ENCODE measurements around the gene SEMA3C. TPM values are rescaled to one million over a fixed set of nuclear protein-coding genes. Genes with fewer than 3 reads are reported as not detected.

SEMA3C gene
- total and polyA plus RNA-seq, 2 donors (not counting 3 experiments of a cell fraction or from before 2014, with no cell fraction given) = 0.01 to 0.09 TPM

DNA sequence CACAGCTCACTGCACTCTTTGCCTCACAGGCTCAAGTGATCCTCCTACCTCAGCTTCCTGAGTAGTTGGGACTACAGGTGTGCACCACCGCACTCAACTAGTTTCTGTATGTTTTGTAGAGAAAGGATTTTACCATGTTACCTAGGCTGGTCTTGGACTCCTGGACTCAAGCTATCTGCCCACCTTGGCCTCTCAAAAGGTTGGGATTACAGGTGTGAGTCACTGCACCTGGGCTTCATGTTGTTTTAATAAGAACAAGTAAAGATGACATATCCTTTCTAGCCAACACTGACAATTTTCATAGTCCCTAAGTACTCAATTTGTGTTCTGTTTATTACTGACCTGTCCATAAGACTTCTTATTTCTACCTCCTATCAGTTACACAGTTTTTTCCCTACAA, 16.8 kb downstream of the SEMA3C start:
- dilution Hi-C loops (cut with MboI; ENCODE audit: extremely low pct_ligation_motif_present, low sequenced_read_pairs) = no loop called here
- BruUV-seq (replicated peaks) = no TSS peak
- Histone ChIP-seq H4K20me1 (replicated peaks; ENCODE audit: control insufficient read depth, extremely low read depth, insufficient read depth, low read length) (no peaks in the 10 kb centered on the region), H3K27me3 (ENCODE audit: control insufficient read depth in 2 of 2, insufficient read depth in 2 of 2, low read length in 2 of 2) (peaks cover 7 to 11% of the 10 kb centered on the region in 2 experiments), H3K9ac (replicated peaks; ENCODE audit: extremely low read depth, insufficient read depth, low read length) (no peak overlapping the region), H2AFZ (ENCODE audit: low read depth, low read length) (no peak overlapping the region), H3K79me2 (ENCODE audit: control insufficient read depth, insufficient read depth, low read length) (no peaks in the 10 kb centered on the region), H3K4me1 (ENCODE audit: control insufficient read depth, extremely low read depth, insufficient read depth, low read length) (peaks cover 6% of the 10 kb centered on the region), H3K27ac (ENCODE audit: insufficient read depth, low read depth, low read length) (no peak overlapping the region), H3K4me3 (replicated peaks in 1 of 3; ENCODE audit: insufficient read depth in 1 of 3, low read depth in 1 of 3, low read length in 3 of 3) (no peak overlapping the region), H3K4me2 (ENCODE audit: insufficient read depth, low read length) (no peak overlapping the region), H3K9me3 (replicated peaks; ENCODE audit: control insufficient read depth, insufficient read depth, low read length) (no peaks in the 10 kb centered on the region), H3K36me3 (ENCODE audit: control insufficient read depth in 2 of 2, extremely low read depth in 1 of 2, insufficient read depth in 2 of 2, low read length in 2 of 2) (no peaks in the 10 kb centered on the region), H3K9me1 (replicated peaks; ENCODE audit: control insufficient read depth, extremely low read depth, insufficient read depth, low read length) (no peaks in the 10 kb centered on the region)
- intact Hi-C loops (cut with micrococcal nuclease) = no loop called here
- no peak for DNase-seq (ENCODE audit: low read depth, low spot score)
- CTCF ChIA-PET = interaction anchor here (1.1 to 1.3 kb wide), 2 partner anchors 17 to 568 kb away, joined by 3 to 4 read pairs; partner anchors contain the start of gene SEMA3C
- POLR2A ChIA-PET = no interaction called here
- FAIRE-seq = no peak
- TF ChIP-seq, protein P1, sequence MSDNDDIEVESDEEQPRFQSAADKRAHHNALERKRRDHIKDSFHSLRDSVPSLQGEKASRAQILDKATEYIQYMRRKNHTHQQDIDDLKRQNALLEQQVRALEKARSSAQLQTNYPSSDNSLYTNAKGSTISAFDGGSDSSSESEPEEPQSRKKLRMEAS (IDR thresholded peaks at IDR 0.05; ENCODE audit: insufficient read depth, insufficient read length) = no peak

DNA sequence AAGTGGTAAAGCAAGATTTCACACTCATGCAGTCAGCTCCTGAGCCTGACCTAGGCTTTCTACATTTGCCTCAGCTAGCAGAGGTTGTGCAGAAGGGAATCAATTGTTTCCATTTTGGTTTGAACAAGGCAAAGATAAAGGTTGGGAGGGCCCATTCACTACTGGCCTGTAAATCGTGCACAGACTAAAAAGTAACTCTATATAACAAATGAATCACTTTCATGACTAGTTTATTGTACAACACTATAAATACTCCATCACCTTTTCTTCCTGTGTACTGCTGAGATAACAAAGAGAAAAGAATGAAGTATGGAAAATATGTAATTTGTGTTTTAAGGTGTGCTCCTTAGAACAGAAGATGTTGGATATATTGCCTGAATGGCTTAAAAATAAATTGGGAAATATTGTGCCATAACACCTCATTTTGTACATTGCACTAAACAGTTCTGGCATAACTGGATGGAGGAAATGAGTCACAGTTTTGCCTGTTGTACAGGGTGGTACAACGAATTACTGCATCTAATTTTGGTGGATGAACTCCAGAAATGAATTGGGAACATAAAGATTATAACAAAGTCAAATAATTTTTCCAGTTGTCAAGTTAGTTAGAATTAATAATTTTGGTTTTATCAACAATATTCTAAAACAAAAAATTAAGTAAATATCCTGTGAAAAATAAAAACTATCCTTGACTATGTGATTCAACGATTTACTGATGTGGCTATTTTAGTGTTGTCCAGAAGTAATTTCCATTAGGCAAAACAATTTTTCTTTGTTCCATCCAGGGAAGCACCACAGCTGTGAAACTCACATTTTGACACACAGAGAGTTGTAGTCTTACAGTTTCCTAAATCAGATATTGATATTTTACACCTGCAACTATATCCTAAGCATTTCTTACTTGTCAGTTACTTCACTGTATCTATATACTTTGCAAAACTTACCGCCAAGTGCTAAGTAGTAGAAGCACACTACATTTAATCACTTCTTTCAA, 18.0 kb downstream of the SEMA3C start:
- H3K4me1 ChIP-seq (ENCODE audit: control insufficient read depth, extremely low read depth, insufficient read depth, low read length) = peaks cover 6% of the 10 kb centered on the region
- no peak overlapping the region for H3K27ac ChIP-seq (ENCODE audit: insufficient read depth, low read depth, low read length)
- no peaks in the 10 kb centered on the region for H3K9me3 ChIP-seq (replicated peaks; ENCODE audit: control insufficient read depth, insufficient read depth, low read length)
- dilution Hi-C loops (cut with MboI; ENCODE audit: extremely low pct_ligation_motif_present, low sequenced_read_pairs) (no loop called here), intact Hi-C loops (cut with micrococcal nuclease) (no loop called here)
- BruUV-seq (replicated peaks) = no TSS peak
- peak; percentile 46 for TF ChIP-seq JUN (IDR thresholded peaks at IDR 0.05; ENCODE audit: borderline replicate concordance, insufficient read depth, insufficient read length, low read depth)
- TF ChIP-seq POLR2AphosphoS5 (IDR thresholded peaks at IDR 0.05; ENCODE audit: insufficient read depth, low read depth, low read length) = no peak
- TF ChIP-seq FOS (IDR thresholded peaks at IDR 0.05; ENCODE audit: borderline replicate concordance, insufficient read depth, low read length) = peak; percentile 76
- TF ChIP-seq, protein P1 (IDR thresholded peaks at IDR 0.05; ENCODE audit: insufficient read depth, insufficient read length) = no peak
- no peak for TF ChIP-seq GATA2 (IDR thresholded peaks at IDR 0.05; ENCODE audit: insufficient read depth, insufficient read length, low read depth, low read length)
- no peak for TF ChIP-seq MYC (IDR thresholded peaks at IDR 0.05; ENCODE audit: low read depth, low read length)
- peak; percentile 49 for FAIRE-seq
- H2AFZ ChIP-seq (ENCODE audit: low read depth, low read length) = no peak overlapping the region
- ChIA-PET CTCF (interaction anchor here (1.1 to 1.3 kb wide), 2 partner anchors 18 to 569 kb away, joined by 3 to 4 read pairs; partner anchors contain the start of gene SEMA3C), POLR2A (no interaction called here)
- H3K9me1 ChIP-seq (replicated peaks; ENCODE audit: control insufficient read depth, extremely low read depth, insufficient read depth, low read length) = no peaks in the 10 kb centered on the region
- no peaks in the 10 kb centered on the region for H3K36me3 ChIP-seq (ENCODE audit: control insufficient read depth in 2 of 2, extremely low read depth in 1 of 2, insufficient read depth in 2 of 2, low read length in 2 of 2)
- no peaks in the 10 kb centered on the region for H3K79me2 ChIP-seq (ENCODE audit: control insufficient read depth, insufficient read depth, low read length)
- H3K27me3 ChIP-seq (ENCODE audit: control insufficient read depth in 2 of 2, insufficient read depth in 2 of 2, low read length in 2 of 2) = peaks cover 0 to 8% of the 10 kb centered on the region in 2 experiments
- H3K9ac ChIP-seq (replicated peaks; ENCODE audit: extremely low read depth, insufficient read depth, low read length) = no peak overlapping the region
- H3K4me3 ChIP-seq (replicated peaks in 1 of 3; ENCODE audit: insufficient read depth in 1 of 3, low read depth in 1 of 3, low read length in 3 of 3) = no peak overlapping the region
- peak; percentile 72 for DNase-seq (ENCODE audit: low read depth, low spot score)
- no peaks in the 10 kb centered on the region for H4K20me1 ChIP-seq (replicated peaks; ENCODE audit: control insufficient read depth, extremely low read depth, insufficient read depth, low read length)
- no peak overlapping the region for H3K4me2 ChIP-seq (ENCODE audit: insufficient read depth, low read length)
